NCI-H82 treated with DMSO at 0.1 percent for 48 hours (cell line): Measurements from ENCODE around the gene ARHGAP12.

Source experiments
- DNase-seq: peaks from one replicate; lab custom pipeline; 2025; ENCODE audit not compliant: unreplicated experiment; lab: John Stamatoyannopoulos, UW

The ARHGAP12 gene

GRCh38 chr10:31952066-31952465, 23.4 kb upstream of the ARHGAP12 start:
- DNase-seq: no peak

- DNase-seq: no peak
These were observed 20.6 kb upstream of the ARHGAP12 start for GRCh38 chr10:31949266-31949665.

GRCh38 chr10:31948021-31948420, 19.4 kb upstream of the ARHGAP12 start:
- no peak for DNase-seq

- DNase-seq: no peak
These were observed 18.7 kb upstream of the ARHGAP12 start for GRCh38 chr10:31947144-31947926.

GRCh38 chr10:31945392-31945791, 16.8 kb upstream of the ARHGAP12 start:
- DNase-seq: no peak

- no peak for DNase-seq
These were observed 15.4 kb upstream of the ARHGAP12 start for GRCh38 chr10:31944071-31944433.

GRCh38 chr10:31942892-31943291, 14.3 kb upstream of the ARHGAP12 start:
- DNase-seq: no peak

GRCh38 chr10:31942435-31942834, 13.8 kb upstream of the ARHGAP12 start:
- DNase-seq: no peak

GRCh38 chr10:31940839-31941653, 12.4 kb upstream of the ARHGAP12 start:
- DNase-seq: no peak

GRCh38 chr10:31939797-31940708, 11.4 kb upstream of the ARHGAP12 start:
- no peak for DNase-seq

- DNase-seq: no peak
These were observed 8.7 kb upstream of the ARHGAP12 start for GRCh38 chr10:31937371-31937770.

- no peak for DNase-seq
These were observed 8.3 kb upstream of the ARHGAP12 start for GRCh38 chr10:31936933-31937332.

GRCh38 chr10:31936086-31936485, 7.5 kb upstream of the ARHGAP12 start:
- DNase-seq: no peak

GRCh38 chr10:31935678-31936077, 7.0 kb upstream of the ARHGAP12 start:
- no peak for DNase-seq

- DNase-seq: no peak
These were observed 4.2 kb upstream of the ARHGAP12 start for GRCh38 chr10:31932838-31933237.

- no peak for DNase-seq
These were observed 2.2 kb upstream of the ARHGAP12 start for GRCh38 chr10:31930856-31931255.

- no peak for DNase-seq
These were observed 1.6 kb upstream of the ARHGAP12 start for GRCh38 chr10:31930023-31930751.

GRCh38 chr10:31929261-31930022, 811 bp upstream of the ARHGAP12 start:
- DNase-seq: no peak

- peak; percentile 27 for DNase-seq
These were observed 615 bp downstream of the ARHGAP12 start for GRCh38 chr10:31927884-31928548.

- DNase-seq: no peak
These were observed 1.1 kb downstream of the ARHGAP12 start for GRCh38 chr10:31927565-31927883.
